ACC112 (cell line): ENCODE results near the gene RSPO3.

Source experiments
- H2AFZ ChIP-seq: fragments of 200-600 bp; sonication (generic); one replicate; pipeline ENCODE4 v1.6.0; 2017; ENCODE audit warnings: antibody characterized with exemption, low read length; ENCODE audit not compliant: unreplicated experiment
- H3K27ac ChIP-seq: fragments of 200-600 bp; sonication (generic); 2 replicates; pipeline ENCODE4 v1.5.1; 2014; ENCODE audit warnings: low read depth, mild to moderate bottlenecking, antibody characterized with exemption, low read length, moderate library complexity
- H3K27me3 ChIP-seq: fragments of 200-600 bp; sonication (generic); 2 replicates; pipeline ENCODE4 v1.6.1; 2014; ENCODE audit warnings: mild to moderate bottlenecking, antibody characterized with exemption, low read length, moderate library complexity, mixed read lengths; ENCODE audit not compliant: insufficient read depth
- H3K36me3 ChIP-seq: fragments of 200-600 bp; sonication (generic); 2 replicates; pipeline ENCODE4 v1.6.1; 2016; ENCODE audit warnings: mild to moderate bottlenecking, antibody characterized with exemption, low read length, moderate library complexity, mixed read lengths; ENCODE audit not compliant: insufficient read depth
- H3K4me1 ChIP-seq: fragments of 200-600 bp; sonication (generic); one replicate; pipeline ENCODE4 v1.6.1; 2016; ENCODE audit warnings: low read length, mixed read lengths; ENCODE audit not compliant: insufficient read depth, unreplicated experiment, control insufficient read depth
- H3K4me3 ChIP-seq: fragments of 200-600 bp; sonication (generic); 2 replicates; pipeline ENCODE4 v1.5.1; 2014; ENCODE audit warnings: mild to moderate bottlenecking, low read depth, low read length
- H3K79me2 ChIP-seq: fragments of 200-600 bp; sonication (generic); one replicate; pipeline ENCODE4 v1.6.0; 2016; ENCODE audit warnings: low read length; ENCODE audit not compliant: control insufficient read depth, unreplicated experiment, insufficient read depth

Gene RSPO3, protein sequence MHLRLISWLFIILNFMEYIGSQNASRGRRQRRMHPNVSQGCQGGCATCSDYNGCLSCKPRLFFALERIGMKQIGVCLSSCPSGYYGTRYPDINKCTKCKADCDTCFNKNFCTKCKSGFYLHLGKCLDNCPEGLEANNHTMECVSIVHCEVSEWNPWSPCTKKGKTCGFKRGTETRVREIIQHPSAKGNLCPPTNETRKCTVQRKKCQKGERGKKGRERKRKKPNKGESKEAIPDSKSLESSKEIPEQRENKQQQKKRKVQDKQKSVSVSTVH

DNA sequence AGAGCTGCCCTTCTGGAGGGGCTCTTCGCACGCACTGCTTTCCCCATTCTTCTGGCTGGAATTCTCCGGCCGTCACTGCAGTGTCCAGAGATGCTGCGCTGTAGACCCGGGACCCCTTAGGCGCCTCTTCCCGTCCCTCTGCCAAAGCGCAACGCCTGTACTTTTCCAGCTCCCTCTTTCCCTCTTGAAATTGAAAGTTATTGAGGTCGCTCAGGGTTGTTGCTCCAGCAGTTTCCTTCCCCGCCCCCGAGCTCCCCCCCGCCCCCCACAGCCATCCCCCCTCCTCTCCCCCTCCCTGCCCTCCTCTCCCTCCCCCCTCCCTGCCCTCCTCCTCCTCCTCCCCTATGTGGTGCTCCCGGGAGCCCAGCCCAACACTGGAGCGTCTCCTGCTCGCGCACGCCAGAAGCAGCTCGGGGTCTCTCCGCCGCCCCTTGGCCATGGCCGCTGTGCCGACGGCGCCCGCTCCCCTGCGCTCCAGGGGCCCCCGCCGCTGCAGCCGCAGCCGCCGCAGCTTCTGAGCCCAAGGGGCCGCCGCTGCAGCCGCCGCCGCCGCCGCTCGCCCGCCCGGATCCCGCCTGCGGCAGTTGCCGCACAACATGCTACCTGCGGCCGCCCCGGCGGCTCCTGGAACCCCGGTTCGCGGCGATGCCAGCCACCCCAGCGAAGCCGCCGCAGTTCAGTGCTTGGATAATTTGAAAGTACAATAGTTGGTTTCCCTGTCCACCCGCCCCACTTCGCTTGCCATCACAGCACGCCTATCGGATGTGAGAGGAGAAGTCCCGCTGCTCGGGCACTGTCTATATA is at the start of gene RSPO3:
Gene RSPO3, plus strand, starts transcription at position 374 of the 804 bp plus-strand sequence. CDS start 522 bp downstream, outside the sequence.
- Histone ChIP-seq H3K4me1 (peaks cover 15% of the 10 kb centered on the region), H2AFZ (peak within 1 kb of the TSS; percentile 88), H3K4me3 (peak within 1 kb of the TSS; percentile 77), H3K79me2 (no peaks in the 10 kb centered on the region), H3K27me3 (peaks cover 34% of the 10 kb centered on the region), H3K36me3 (no peaks in the 10 kb centered on the region), H3K27ac (no peak within 1 kb of the TSS)

DNA sequence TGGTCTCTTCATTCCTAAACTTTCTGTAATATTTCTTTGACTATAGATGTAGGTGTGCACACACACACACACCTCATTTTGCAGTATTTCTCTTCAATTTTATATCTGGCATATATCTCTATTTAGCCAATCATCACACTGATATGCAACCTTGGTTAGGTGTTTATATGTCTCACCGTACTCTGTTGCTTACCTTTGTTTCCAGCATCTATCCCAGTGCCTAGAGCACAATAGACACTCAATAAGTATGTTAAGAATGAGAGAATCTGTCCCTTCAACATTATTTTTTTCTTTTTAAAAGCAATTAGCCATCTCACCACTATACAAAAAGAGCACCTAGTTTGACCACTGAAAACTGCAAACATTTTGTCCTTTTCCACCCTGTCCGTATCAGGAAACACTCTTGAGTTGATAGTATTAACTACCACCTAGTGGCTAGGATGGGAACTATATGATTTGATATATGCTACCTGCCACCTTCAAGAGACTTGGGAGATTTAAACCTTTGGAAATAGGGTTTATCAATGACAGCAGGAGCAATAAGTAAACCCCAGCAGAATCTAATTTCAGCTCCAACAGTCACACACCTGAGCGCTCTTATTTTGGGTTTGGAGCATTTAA is 48.7 kb upstream of the RSPO3 start:
- H3K4me1 ChIP-seq = no peaks in the 10 kb centered on the region
- H2AFZ ChIP-seq = no peak overlapping the region
- H3K36me3 ChIP-seq = no peaks in the 10 kb centered on the region
- no peak overlapping the region for H3K27ac ChIP-seq
- no peaks in the 10 kb centered on the region for H3K79me2 ChIP-seq
- H3K4me3 ChIP-seq = no peak overlapping the region
- H3K27me3 ChIP-seq = no peaks in the 10 kb centered on the region

DNA sequence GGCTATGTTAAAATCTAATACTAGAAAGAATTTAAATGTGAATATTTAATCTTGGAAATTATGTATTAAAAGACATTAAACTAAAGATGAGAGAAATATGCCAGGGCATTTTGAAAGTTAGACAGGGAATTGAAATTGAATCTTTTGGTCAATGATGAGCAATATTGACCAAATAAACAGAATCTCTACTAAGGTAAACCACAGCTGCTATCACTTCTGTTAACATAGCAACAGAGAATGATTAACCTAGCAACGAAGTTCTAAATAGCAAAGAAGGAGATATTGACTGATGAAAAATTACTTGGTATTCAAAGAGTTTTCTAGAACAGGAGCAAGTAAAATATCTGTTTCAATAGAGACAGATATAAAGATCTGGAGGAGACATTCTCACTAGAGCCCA is 45.2 kb upstream of the RSPO3 start:
- no peaks in the 10 kb centered on the region for H3K36me3 ChIP-seq
- no peaks in the 10 kb centered on the region for H3K27me3 ChIP-seq
- H2AFZ ChIP-seq = no peak overlapping the region
- no peaks in the 10 kb centered on the region for H3K4me1 ChIP-seq
- no peak overlapping the region for H3K4me3 ChIP-seq
- H3K79me2 ChIP-seq = no peaks in the 10 kb centered on the region
- no peak overlapping the region for H3K27ac ChIP-seq

DNA sequence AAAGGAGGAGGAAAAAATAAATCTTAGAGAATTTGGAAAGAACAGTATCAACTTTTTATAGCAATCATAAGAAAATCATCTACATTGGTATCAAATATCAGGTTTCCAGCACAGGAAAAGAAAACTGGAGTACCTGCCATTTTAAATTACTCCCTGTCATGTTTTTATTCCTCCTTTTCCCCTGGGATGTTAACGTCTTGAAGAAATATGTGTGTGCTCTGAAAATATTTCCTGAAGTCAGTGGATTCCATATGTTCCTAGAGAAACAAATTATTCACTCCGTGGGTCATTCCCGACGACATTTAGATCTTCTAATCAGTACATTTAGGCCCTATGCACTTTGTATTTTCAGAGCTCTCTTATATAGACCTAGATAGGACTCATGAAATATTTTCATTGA is 42.0 kb upstream of the RSPO3 start:
- Histone ChIP-seq H2AFZ (peak overlapping the region; percentile 36), H3K27ac (no peak overlapping the region), H3K36me3 (no peaks in the 10 kb centered on the region), H3K27me3 (no peaks in the 10 kb centered on the region), H3K4me3 (no peak overlapping the region), H3K79me2 (no peaks in the 10 kb centered on the region), H3K4me1 (no peaks in the 10 kb centered on the region)

DNA sequence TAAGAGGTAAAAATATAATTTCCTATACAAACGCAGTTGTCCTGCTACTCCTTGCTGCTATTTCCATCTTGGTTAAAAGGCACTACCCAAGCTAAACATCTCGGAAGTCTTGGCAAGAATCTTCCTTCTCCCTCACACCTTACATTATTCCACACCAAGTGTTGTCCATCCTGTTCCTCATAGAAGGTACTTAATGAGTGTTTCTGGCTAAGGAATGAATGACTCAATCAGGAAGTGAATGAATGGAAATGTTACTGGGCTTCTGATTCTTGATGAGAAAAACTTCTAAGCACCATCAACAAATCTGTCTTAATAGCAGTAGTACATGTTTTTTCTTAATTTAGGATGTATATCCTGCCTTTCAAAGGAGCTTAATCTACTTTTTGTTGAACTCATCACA is 40.6 kb upstream of the RSPO3 start:
- H3K27me3 ChIP-seq = no peaks in the 10 kb centered on the region

DNA sequence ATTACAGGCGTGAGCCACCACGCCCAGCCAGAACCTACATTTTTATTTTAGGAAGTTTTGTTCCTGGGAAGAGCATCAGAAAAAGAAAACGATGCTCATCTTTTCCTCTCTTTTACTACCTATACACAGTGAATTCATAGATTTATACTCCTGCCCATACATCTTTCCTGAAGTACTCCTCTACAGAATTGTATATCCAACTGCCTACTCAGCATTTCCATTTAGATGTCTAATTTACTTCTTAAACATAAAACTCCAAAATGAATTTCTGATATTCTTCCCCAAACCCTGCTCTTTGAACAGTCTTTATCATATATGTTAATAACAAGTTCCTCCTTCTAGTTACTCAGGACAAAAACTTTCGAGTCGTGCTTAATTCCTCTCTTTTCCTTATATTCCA is 39.8 kb upstream of the RSPO3 start:
- no peaks in the 10 kb centered on the region for H3K36me3 ChIP-seq
- no peaks in the 10 kb centered on the region for H3K27me3 ChIP-seq
- no peak overlapping the region for H2AFZ ChIP-seq
- no peak overlapping the region for H3K27ac ChIP-seq
- H3K79me2 ChIP-seq = no peaks in the 10 kb centered on the region
- H3K4me1 ChIP-seq = no peaks in the 10 kb centered on the region
- no peak overlapping the region for H3K4me3 ChIP-seq

More for the DNA sequence above, 40.6 kb upstream of the RSPO3 start:
- H2AFZ ChIP-seq = no peak overlapping the region
- no peaks in the 10 kb centered on the region for H3K36me3 ChIP-seq
- no peaks in the 10 kb centered on the region for H3K4me1 ChIP-seq
- no peak overlapping the region for H3K27ac ChIP-seq
- H3K79me2 ChIP-seq = no peaks in the 10 kb centered on the region
- H3K4me3 ChIP-seq = no peak overlapping the region

DNA sequence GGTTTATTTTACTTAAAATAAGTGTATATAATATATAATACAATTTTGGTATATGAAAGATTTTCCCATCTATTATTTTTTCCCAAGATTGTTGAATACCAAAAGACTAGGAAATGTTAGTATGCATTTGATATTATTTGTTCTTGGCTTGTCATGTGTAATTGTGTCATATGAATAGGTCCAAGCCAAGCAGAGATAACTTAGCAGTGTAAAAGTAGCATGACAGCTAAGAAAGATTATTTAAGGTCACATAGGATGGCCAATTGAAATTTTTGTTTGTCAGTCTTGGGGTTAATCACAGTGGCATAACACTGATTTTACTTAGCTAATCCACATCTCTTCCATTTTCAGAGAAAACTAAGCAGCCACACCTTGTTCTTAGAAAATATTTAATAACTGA is 38.8 kb upstream of the RSPO3 start:
- H3K36me3 ChIP-seq = no peaks in the 10 kb centered on the region
- no peak overlapping the region for H2AFZ ChIP-seq
- no peaks in the 10 kb centered on the region for H3K27me3 ChIP-seq
- no peaks in the 10 kb centered on the region for H3K4me1 ChIP-seq
- H3K4me3 ChIP-seq = no peak overlapping the region
- no peak overlapping the region for H3K27ac ChIP-seq
- no peaks in the 10 kb centered on the region for H3K79me2 ChIP-seq

DNA sequence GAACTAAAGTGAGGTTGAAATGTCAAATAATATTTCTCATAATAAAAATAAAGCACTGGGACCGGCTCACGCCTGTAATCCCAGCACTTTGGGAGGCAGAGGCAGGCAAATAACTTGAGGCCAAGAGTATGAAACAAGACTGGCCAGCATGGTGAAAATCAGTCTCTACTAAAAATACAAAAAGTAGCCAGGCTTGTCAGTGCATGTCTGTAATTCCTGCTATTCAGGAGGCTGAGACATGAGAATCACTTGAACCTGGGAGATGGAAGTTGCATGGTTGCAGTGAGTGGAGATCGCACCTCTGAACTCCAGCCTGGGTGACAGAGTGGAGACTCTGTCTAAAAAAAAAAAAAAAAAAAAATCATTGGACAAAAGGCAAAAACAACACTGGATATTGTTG is 38.4 kb upstream of the RSPO3 start:
- Histone ChIP-seq H3K79me2 (no peaks in the 10 kb centered on the region), H2AFZ (no peak overlapping the region), H3K27ac (no peak overlapping the region), H3K4me3 (no peak overlapping the region), H3K36me3 (no peaks in the 10 kb centered on the region), H3K27me3 (no peaks in the 10 kb centered on the region), H3K4me1 (no peaks in the 10 kb centered on the region)

DNA sequence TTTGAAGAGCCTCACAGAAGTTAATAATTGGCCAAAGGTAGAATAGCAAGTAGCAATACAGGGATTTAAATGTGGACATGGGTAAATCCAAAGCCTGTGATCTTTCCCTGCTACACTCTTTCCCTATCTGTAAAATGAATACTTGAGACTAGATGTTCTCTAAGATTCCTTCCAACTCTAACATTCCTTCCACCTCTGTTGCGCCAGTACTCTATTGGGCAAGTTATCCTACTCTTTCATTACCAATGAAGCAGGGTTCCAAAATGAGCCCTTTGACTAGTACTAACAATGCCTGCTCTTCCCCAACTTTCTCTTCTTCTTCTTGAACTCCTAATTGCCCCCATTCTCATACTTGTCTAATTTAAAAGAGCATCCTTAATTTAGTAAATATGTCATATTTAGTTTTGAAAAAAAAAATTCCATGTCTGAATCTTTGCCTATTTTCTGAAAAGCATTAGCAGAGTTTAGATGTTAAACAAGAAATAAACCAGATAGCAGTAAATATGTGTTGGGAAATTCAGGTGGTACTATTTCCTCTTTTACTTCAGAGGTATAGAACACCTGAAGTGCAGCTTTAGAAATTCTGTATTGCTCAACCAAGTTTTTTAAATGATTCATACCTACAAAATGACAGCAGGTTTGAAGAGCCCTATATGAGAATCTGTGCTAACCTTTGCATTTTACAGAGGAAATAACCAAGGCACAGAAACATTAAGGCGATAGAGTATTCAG is 35.1 kb upstream of the RSPO3 start:
- Histone ChIP-seq H3K4me3 (no peak overlapping the region), H3K4me1 (no peaks in the 10 kb centered on the region), H3K27me3 (no peaks in the 10 kb centered on the region), H3K79me2 (no peaks in the 10 kb centered on the region), H2AFZ (no peak overlapping the region), H3K27ac (no peak overlapping the region), H3K36me3 (no peaks in the 10 kb centered on the region)

DNA sequence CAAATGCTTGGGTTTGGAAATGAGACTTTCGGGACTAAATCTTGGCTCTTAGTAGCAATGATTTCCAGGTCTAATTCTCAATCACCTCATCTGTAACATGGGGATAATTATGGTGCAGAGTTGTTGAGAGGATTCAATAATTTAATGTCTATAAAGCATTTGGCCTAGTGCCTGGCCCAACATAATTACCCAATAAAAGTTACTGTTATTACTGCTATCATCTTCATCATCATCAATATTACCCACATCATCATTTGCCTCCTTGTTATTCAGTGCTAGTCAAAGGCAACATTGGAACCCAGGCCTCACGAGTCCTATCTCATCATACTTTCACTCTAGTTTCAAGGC is 34.5 kb upstream of the RSPO3 start:
- Histone ChIP-seq H2AFZ (no peak overlapping the region), H3K79me2 (no peaks in the 10 kb centered on the region), H3K27ac (no peak overlapping the region), H3K4me1 (no peaks in the 10 kb centered on the region), H3K4me3 (no peak overlapping the region), H3K36me3 (no peaks in the 10 kb centered on the region), H3K27me3 (no peaks in the 10 kb centered on the region)
